NCI-H526 treated with DMSO at 0.1 percent for 48 hours (cell line): ENCODE measurements around the gene NHEJ1.
"Not testable (repeated sequence)": the region's sequence is repeated elsewhere in the genome, so short reads cannot be mapped to it uniquely, and the experiment has no call there.

Source experiments
- DNase-seq: peaks from one replicate; lab custom pipeline; 2025; lab: John Stamatoyannopoulos, UW

The NHEJ1 gene, protein sequence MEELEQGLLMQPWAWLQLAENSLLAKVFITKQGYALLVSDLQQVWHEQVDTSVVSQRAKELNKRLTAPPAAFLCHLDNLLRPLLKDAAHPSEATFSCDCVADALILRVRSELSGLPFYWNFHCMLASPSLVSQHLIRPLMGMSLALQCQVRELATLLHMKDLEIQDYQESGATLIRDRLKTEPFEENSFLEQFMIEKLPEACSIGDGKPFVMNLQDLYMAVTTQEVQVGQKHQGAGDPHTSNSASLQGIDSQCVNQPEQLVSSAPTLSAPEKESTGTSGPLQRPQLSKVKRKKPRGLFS

DNA sequence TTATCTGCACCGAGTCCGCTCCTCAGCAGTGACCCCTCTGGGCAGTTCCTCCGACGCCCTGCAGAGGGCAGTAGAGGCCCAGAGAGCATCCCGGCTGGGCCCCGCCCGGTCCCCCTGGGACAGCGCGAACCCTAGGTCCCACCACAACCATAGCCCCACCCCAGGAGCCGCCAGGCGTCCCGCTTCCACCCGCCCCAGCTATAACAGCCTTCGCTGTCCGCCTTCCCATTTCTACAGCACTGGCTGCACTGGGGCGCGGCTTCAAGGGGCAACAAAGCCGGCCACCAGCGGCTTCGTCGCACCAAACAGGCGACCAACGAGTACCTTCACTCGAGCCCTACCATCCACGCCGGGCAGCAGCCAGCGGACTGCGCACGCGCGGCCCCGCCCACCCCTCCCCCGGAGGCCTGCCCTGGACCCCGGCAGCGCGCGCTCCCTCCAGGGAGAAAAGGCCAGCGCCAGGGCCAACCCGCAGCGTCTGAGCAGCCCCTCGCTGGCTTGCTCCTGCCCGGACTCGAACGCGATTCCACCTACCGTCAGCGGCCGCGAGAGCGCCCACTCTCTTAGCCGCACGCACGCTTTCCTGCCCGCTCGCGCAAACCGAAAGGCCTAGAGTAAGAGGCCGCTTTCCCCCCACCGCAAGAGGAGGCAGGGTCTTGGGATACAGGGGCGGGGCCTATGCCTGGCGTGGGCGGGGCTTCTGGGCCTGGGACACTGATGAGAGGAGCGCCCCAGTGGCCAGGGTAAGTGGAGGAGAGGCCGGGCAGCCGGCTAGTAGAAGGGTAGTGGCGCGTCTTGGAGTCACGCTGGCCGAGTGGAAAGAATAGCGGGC, at the start of gene NHEJ1:
NHEJ1 (minus strand) TSS at position 630 of the 832 bp plus-strand sequence. CDS start 2,453 bp downstream, outside the sequence.
- DNase-seq: peak; percentile 89

DNA sequence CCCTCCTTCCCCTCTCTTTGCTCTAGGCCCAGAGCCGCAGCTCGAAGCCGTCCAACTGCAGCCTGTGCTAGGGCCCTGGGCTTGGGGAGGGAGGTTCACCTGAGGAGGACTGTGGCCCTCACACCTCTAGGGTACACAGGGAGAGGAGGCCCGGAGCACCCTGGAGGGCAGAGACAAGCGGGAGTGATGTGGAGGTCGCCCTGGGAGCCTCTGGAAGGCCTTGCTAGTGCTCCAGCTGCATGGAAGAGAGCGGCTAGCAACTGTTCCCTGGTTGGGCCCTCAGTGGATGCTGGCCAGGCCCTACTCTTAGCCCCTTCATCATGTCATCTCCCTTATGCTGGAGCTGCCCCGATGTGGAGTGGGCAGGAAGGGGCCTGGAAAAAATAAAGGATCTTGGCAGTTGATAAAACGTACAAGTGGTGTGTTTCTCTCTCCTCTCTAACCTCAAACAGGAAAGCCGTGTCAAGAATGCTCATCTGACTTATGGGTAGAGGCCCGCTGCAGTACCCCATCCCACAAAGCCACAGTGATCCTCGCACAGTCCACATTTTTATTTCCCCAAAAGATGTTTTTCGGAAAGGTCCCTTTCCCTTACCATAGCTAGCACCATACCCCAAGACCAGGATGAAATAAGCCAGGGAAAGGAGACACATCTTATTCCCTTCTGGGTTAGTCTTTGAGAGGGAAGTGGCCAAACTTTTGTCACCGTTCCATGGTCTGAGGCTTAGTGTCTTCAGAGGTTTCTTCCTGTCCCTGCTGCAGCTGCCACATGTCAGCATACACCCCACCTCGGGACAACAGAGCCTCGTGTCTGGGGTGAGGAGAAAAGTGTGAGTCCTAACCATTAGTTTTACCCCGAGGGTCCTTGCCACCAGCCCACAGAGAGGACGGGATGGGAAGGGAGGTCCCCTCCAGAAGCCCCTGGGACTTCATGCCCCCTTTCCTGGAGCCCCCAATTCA, 48.9 kb upstream of the NHEJ1 start:
- no peak for DNase-seq

DNA sequence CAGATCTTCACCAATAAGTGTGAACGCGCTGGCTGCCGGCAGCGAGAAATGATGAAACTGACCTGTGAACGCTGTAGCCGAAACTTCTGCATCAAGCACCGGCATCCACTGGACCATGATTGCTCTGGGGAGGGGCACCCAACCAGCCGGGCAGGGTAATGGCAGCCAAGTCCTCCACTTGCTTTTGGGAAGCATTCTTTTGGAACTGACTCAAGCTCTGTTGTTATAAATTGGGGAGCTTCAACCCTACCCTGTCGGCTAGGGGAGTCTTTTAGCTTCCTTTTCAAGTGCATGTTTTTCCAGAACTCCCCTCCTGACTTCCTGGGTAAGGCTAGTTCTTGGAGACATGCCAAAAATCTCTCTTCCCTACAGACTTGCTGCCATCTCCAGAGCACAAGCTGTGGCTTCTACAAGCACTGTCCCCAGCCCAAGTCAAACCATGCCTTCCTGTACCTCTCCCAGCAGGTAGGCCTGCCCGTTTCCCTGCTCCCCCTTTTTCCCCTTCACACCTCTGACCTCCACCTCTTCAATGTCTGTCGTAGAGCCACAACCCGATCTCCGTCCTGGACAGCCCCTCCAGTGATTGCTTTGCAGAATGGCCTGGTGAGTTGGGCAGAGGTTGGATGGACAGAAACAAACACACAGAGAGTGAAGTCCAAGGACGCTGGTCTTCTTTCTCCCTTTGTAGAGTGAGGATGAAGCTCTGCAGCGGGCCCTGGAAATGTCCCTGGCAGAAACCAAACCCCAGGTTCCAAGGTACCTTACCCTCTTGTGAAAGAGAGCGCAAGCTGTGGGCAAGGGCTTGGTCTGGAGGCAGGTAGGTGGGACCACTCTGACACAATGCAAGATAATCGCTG, 47.5 kb upstream of the NHEJ1 start:
- DNase-seq: no peak

DNA sequence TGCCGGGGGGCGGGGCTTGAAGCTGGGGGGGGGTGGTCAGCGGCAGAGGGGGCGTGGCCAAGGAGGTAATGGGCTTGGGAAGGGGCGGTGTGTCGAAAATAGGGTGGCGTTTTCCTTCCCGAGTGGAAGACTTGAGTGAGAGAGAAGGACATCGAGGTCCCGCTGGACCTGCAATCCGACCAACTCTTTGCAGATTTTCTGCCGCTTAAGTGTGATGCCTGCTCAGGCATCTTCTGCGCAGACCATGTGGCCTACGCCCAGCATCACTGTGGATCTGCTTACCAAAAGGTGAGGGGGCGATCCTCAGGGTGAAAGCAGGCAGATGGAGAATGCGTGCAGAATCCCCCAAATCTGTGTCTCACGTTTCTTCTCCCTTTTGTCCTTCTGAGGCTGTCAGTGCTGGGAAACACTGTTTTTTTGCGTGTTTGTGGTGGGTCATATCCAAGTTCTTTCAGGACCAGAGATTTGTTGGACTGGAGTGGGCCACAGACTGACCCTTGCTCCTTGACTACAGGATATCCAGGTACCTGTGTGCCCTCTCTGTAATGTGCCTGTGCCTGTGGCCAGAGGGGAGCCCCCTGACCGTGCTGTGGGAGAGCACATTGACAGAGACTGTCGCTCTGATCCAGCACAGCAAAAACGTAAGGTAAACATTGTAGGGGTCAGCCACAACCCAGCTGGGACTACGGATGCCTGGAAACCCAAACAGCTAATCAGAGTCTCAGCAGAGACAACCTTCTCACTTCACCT, 46.7 kb upstream of the NHEJ1 start:
- no peak for DNase-seq

DNA sequence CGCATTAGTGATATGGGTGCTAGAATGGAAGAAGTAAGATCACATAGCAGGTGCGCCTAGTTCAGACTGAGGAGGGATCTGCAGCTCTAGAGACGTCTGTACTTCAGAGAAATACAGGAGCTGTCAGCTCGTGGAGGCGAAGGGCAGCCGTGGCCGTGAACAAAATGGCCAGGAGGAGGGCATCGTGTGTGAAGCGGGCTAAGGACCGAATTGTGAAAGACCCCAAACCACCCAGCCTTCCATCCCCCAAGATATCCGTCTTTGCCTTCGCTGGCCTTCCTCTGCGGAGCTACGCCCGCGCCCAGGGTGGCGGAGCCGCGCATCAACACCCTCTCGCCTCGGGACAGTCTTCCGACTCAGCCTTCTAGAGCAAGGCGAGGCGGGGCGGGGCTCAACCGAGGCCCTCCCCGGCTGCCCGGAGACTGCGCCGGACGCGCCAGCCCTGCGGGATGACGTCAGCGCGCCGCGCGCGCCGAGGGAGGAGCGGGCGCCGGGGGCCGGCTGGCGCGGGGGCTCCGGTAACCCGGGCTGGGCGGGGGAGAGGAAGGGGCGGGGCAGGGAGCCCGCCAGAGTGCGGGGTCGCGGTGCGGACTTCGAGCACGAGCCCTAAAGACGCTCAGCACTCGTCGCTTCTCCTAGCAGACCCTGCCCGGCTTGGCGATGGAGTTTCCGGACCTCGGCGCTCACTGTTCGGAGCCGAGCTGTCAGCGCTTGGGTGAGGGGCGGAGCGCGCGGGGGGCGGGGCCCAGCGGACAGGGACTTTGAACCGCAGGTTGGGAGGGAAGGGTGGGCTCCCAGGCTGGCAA, 45.9 kb upstream of the NHEJ1 start, which contains the start of gene ZFAND2B:
ZFAND2B (plus strand) TSS at position 455 of the 806 bp plus-strand sequence; CDS start at position 661, 206 bp downstream.
- peak; percentile 82 for DNase-seq

DNA sequence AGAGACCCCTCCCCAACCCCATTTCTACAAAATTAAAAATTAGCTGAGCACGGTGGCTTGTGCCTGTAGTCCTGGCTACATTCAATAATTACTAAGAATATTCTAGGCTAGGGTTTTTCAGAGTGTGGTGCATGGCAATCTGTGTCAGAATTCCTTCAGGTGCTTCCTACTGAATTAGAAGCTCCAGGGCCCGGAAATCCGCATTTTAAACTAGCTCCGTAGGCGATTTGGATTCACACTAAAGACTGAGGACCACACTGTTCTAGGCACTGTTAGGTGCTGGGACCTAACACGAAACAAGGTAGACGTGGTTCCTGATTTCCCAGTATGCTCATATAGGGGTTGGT, 45.3 kb upstream of the NHEJ1 start:
- no peak for DNase-seq

DNA sequence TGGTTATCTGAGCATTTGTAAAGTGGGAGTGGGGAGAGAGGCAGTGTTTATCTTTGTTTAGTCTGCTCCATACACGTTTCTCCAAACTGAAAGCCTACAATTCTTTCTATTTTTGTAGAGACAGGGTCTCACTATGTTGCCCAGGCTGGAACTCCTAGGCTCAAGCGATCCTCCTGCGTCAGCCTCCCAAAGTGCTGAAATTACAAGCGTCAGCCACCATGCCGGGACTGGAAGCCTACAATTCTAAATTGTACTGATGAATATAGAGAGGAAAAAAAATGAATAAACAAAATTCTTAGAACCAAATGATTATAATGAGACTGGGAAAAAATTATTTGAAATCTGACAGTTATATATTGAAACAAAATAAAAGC, 44.5 kb upstream of the NHEJ1 start:
- DNase-seq: no peak

DNA sequence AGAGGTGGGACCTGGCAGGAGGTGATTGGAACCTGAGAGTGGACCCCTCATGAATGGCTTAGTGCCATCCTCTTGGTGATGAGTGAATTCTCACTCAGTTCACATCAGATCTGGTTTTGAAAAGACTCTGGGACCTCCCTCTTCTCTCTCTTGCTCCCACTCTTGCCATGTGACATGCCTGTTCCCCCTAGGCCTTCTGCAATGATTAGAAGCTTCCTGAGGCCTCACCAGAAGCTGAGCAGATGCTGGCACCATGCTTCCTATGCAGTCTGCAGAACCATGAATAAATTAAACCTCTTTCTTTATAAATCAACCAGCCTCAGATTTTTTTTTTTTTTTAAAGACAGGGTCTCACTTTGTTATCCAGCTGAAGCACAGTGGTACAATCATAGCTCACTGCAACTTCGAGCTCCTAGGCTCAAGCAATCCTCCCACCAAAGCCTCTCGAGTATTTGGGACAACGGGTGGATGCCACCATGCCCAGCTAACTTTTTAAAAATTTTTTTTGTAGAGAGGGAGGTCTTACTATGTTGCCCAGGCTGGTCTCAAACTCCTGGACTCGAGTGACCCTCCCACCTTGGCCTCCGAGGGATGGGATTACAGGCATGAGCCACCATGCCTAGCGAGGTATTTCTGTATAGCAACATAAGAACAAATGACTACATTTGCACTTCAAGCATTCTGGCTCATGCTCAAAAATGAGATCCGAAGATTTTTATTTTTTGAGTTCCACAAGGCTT, 44.0 kb upstream of the NHEJ1 start:
- no peak for DNase-seq

DNA sequence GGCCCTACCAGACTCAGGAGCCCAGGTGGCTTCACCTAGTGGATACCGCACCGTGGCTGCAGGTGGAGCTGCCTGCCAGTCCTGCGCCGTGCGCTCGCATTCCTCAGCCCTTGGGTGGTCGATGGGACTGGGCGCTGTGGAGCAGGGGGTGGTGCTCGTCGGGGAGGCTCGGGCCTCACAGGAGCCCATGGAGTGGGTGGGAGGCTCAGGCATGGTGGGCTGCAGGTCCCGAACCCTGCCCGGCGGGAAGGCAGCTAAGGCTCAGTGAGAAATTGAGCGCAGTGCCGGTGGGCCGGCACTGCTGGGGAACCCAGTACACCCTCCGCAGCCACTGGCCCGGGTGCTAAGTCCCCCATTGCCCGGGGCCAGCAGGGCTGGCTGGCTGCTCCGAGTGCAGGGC, 40.7 kb upstream of the NHEJ1 start:
- not testable (repeated sequence) for DNase-seq

DNA sequence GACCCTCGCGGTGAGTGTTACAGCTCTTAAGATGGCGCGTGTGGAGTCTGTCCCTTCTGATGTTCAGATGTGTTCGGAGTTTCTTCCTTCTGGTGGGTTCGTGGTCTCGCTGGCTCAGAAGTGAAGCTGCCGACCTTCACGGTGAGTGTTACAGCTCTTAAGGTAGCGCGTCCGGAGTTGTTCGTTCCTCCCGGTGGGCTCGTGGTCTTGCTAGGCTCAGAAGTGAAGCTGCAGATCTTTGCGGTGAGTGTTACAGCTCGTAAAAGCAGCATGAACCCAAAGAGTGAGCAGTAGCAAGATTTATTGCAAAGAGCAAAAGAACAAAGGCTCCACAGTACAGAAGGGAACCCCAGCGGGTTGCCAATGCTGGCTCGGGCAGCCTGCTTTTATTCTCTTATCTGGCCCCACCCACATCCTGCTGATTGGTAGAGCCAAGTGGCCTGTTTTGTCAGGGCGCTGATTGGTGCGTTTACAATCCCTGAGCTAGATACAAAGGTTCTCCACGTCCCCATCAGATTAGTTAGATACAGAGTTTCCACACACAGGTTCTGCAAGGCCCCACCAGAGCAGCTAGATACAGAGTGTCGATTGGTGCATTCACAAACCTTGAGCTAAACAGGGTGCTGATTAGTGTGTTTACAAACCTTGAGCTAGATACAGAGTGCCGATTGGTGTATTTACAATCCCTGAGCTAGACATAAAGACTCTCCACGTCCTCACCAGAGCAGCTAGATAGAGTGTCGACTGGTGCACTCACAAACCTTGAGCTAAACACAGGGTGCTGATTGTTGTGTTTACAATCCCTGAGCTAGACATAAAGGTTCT, 40.1 kb upstream of the NHEJ1 start:
- DNase-seq: peak; percentile 29

DNA sequence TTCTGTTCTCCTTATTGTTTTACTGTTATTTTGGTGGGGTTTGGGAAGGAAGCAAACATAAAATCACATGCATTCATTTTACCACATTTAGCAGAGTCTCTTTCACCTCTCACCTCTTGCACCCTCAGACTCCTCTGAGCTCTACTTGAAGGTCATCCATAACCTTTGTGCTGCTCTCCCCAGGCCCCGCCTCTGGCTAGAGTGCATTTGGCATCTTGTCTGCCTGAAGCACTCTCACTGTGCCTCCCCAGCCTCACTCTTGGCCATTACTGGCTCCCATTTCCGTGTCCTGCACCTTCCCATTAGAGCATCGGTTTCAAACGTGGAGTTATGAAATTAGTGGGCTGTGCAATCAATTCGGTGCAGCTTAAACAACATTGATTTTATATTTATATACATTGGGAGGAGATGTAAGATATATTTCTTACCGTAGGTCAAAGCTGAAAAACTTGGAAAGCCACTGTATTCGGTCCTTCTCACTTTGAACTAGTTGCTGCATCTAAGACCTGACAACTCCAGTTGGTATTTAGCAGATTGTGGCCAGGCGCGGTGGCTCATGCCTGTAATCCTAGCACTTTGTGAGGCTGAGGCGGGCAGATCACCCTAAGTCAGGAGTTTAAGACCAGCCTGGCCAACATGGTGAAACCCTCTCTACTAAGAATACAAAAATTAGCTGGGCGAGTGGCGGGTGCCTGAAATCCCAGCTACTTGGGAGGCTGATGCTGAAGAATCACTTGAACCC, 39.0 kb upstream of the NHEJ1 start:
- DNase-seq: peak; percentile 19

DNA sequence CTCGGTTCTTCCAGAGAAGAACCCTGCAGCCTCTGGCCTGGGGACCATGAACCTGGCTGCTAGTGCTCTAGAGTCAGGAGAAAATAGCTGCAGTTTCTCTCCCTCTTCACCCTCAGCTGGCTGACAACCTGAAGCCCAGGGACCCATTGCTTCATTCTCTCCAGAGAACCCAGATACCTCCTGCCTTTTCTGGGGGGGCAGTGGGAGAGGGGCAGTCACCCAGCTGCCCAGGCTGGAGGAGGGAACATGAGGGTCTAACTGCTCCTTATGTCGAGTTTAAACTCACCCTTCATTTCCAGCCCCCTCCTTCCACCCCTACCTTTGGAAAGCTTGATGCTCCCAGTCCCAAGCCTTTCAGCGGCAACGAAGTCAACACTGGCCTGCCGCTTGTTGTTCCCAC, 38.4 kb upstream of the NHEJ1 start:
- no peak for DNase-seq

DNA sequence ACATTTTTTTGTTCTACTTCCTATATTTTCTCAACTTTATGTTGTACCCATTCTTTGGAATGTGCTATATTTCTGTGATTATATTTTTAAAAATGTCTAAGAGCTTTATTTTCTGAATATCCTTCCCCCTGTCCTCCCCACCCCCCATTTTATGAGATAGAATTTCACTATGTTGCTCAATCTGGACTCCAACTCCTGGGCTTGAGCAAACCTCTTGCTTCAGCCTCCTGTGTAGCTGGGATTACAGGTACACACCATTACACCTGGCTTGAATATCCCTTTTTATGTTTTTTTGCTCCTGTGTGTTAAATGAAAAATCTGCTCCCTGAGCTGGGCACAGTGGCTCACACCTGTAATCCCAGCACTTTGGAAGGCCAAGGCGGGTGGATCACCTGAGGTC, 36.8 kb upstream of the NHEJ1 start:
- DNase-seq: no peak

DNA sequence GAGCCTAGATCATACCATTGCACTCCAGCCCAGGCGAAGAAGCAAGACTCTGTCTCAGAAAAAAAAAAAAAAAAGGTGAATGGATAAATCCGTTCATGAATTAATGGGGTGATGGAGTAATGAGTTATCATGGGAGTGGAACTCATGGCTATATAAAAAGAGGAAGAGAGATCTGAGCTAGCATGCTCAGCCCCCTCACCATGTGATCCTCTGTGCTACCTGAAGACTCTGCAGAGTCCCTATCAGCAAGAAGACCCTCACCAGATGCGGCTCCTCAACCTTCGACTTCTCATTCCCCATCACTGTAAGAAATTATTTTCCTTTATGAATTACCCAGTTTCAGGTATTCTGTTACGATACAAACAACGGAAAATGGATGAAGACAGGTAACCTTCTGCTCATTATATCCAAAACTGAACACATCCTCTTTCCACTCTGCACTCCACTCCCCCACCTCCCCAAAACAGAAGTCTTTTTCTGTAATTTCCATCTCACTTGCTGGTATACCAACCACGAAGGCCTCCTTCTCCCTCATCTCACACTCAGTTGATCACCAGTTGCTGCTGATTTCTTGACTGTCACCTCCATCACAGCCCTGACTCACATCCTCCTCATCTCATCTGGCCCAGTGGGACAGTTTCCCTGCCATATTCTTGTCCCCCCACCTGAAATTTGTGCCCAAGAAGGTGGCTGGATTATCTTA, 26.3 kb upstream of the NHEJ1 start:
- no peak for DNase-seq

DNA sequence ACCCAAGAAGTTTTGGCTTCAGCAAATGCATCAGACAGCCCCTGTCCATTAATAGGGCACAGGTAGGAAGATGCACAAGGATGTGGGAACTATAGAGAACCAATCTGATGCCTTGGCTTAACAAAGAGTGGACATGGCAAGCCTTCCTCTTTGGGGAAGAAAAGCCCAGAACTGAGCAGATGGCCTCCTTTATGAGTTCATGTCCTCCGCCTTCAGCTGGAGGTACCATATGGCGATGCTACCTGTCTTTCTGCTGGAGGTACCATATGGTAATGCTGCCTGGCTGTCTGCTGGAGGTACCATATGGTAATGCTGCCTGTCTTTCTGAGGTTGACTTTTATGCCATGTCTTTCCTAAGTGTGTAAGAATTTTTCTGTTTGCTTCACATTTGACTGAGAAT, 23.5 kb upstream of the NHEJ1 start:
- DNase-seq: no peak

DNA sequence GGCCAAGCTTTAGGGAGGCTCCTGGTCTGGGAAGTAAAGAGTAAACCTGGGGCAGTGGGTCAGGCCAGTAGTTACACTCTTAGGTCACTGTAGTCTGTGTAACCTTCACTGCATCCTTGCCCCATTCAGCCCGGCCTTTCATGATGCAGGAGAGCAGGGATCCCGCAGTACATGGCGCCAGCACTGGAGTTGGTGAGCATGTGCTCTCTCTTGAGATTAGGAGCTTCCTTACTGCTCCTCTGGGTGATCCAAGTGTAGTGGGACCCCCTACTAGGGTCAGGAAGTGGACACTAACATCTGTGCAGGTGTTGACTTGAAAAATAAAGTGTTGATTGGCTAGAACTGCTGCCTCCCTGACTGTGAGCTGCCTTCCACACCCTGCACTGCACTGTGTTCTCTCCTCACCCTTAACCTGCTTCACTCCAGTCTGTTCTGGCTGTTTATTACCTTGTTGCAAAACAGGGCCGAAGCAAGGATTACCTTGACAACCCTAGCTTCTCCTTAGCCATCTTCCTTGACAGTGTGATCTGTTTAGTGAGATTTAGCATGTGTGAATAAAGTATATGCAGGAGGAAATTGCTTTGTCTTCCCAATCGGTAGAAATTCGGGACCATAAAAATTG, 22.6 kb upstream of the NHEJ1 start:
- no peak for DNase-seq
